GM12878 (cell line): ENCODE data around the gene FAM221B. TPM values are rescaled to one million over a fixed set of nuclear protein-coding genes. Genes with fewer than 3 reads are reported as not detected.

Experiments used
- BRCA1 ChIP-seq: IDR thresholded peaks from 2 replicates; pipeline ENCODE4 v1.6.1; 2011; ENCODE audit warnings: low read depth, low read length, improper control_type of control experiment
- CHD1 ChIP-seq: IDR thresholded peaks from 2 replicates; pipeline ENCODE4 v1.6.1; 2012; ENCODE audit warnings: low read depth, low read length, improper control_type of control experiment
- DPF2 ChIP-seq: fragments of 450-650 bp; IDR thresholded peaks from 2 replicates; pipeline ENCODE4 v1.6.1; 2017; ENCODE audit warnings: mild to moderate bottlenecking
- EGR1 ChIP-seq, 2 experiments: IDR thresholded peaks; 1 replicate in 1 of 2; 2 replicates in 1 of 2; pipeline ENCODE4 v1.6.1; 2011 to 2012; ENCODE audit warnings: low read depth in 2 of 2, low read length in 2 of 2, borderline replicate concordance in 1 of 2, mild to moderate bottlenecking in 1 of 2, moderate library complexity in 1 of 2
- GABPA ChIP-seq: IDR thresholded peaks from 2 replicates; pipeline ENCODE4 v1.6.1; 2014; ENCODE audit warnings: antibody characterized with exemption, low read depth, mild to moderate bottlenecking, inconsistent platforms
- HCFC1 ChIP-seq: fragments of 150-350 bp; IDR thresholded peaks from 2 replicates; pipeline ENCODE4 v1.6.1; 2014; ENCODE audit warnings: low read length
- JUNB ChIP-seq: IDR thresholded peaks from 2 replicates; pipeline ENCODE4 v1.6.1; 2016; ENCODE audit warnings: antibody characterized with exemption, mild to moderate bottlenecking
- NRF1 ChIP-seq: conservative IDR thresholded peaks from 2 replicates; pipeline ENCODE4 v1.6.1; 2011; ENCODE audit warnings: mild to moderate bottlenecking, low read depth, low read length, improper control_type of control experiment
- POLR2AphosphoS2 ChIP-seq: IDR thresholded peaks from 2 replicates; pipeline ENCODE4 v1.6.1; 2011; ENCODE audit warnings: low read depth, mild to moderate bottlenecking, low read length, improper control_type of control experiment, moderate library complexity
- RAD51 ChIP-seq: fragments of 450-650 bp; IDR thresholded peaks from 2 replicates; pipeline ENCODE4 v1.6.1; 2016; ENCODE audit warnings: moderate library complexity, mild to moderate bottlenecking, inconsistent platforms
- SMAD5 ChIP-seq: IDR thresholded peaks from 2 replicates; pipeline ENCODE4 v1.6.1; 2016; ENCODE audit warnings: antibody characterized with exemption, low read depth
- SREBF1 ChIP-seq: IDR thresholded peaks from 2 replicates; pipeline ENCODE4 v1.6.1; 2012; ENCODE audit warnings: mild to moderate bottlenecking, low read length
- SRF ChIP-seq, 2 experiments: IDR thresholded peaks; 2 replicates each; pipeline ENCODE4 v1.6.1; 2011; ENCODE audit warnings: low read depth in 2 of 2, low read length in 2 of 2, mild to moderate bottlenecking in 1 of 2, moderate library complexity in 1 of 2
- TCF12 ChIP-seq: IDR thresholded peaks from 2 replicates; pipeline ENCODE4 v1.6.1; 2011; ENCODE audit warnings: low read depth, mild to moderate bottlenecking, low read length
- YY1 ChIP-seq: IDR thresholded peaks from 2 replicates; pipeline ENCODE4 v1.6.1; 2011; ENCODE audit warnings: low read depth, mild to moderate bottlenecking, low read length
- polyA plus RNA-seq, 11 experiments: library from polyadenylated mRNA; depleted of rRNA in 4 of 11; unstranded in 6 of 11; stranded (reverse) in 5 of 11; fragments of >200 nt; fragmentation: Nextera tagmentation in 4 of 11; fragmentation: Illumina TruSeq in 1 of 11; extraction: Ambion mirVana in 4 of 11; extraction: Trizol in 1 of 11; gene quantifications; 1 replicate in 1 of 11; 2 replicates in 10 of 11; pipeline versions ENCODE4 v1.2.1 to v1.2.3, GENCODE V29; 2011 to 2016; ENCODE audit warnings: inconsistent platforms in 2 of 11, missing spikeins in 2 of 11, low read depth in 1 of 11
- total RNA-seq, 4 experiments: library from RNA; depleted of rRNA in 3 of 4; stranded (reverse); fragments of >200 nt in 3 of 4; fragmentation: Illumina TruSeq in 1 of 4; extraction: Trizol in 1 of 4; gene quantifications; 2 replicates each; pipeline versions ENCODE4 v1.2.1 to v1.2.3, GENCODE V29; 2013 to 2021
- TF ChIP-seq, protein P1 (sequence below): fragments of 450-650 bp; IDR thresholded peaks from 2 replicates; pipeline ENCODE4 v1.6.1; 2018; ENCODE audit warnings: mild to moderate bottlenecking, low read depth, moderate library complexity; ENCODE audit not compliant: partially characterized antibody
- TF ChIP-seq, protein P2 (sequence below): IDR thresholded peaks from 2 replicates; pipeline ENCODE4 v1.6.1; 2012; ENCODE audit warnings: low read depth, low read length, improper control_type of control experiment
- TF ChIP-seq, protein P3 (sequence below): IDR thresholded peaks from 2 replicates; pipeline ENCODE4 v1.6.1; 2012; ENCODE audit warnings: low read length, inconsistent platforms
- TF ChIP-seq, protein P4 (sequence below): fragments of 450-650 bp; IDR thresholded peaks from 2 replicates; pipeline ENCODE4 v1.6.1; 2017; ENCODE audit warnings: mild to moderate bottlenecking
- TF ChIP-seq, protein P5 (sequence below): fragments of 450-650 bp; IDR thresholded peaks from 2 replicates; pipeline ENCODE4 v1.6.1; 2017; ENCODE audit warnings: mild to moderate bottlenecking, moderate library complexity

The FAM221B gene
- total and polyA plus RNA-seq, 10 of the 15 experiments (the other 5 are each of a cell fraction or from before 2014, with no cell fraction given), result 0.02 to 0.12 (median 0.04) TPM; not detected in 5

DNA sequence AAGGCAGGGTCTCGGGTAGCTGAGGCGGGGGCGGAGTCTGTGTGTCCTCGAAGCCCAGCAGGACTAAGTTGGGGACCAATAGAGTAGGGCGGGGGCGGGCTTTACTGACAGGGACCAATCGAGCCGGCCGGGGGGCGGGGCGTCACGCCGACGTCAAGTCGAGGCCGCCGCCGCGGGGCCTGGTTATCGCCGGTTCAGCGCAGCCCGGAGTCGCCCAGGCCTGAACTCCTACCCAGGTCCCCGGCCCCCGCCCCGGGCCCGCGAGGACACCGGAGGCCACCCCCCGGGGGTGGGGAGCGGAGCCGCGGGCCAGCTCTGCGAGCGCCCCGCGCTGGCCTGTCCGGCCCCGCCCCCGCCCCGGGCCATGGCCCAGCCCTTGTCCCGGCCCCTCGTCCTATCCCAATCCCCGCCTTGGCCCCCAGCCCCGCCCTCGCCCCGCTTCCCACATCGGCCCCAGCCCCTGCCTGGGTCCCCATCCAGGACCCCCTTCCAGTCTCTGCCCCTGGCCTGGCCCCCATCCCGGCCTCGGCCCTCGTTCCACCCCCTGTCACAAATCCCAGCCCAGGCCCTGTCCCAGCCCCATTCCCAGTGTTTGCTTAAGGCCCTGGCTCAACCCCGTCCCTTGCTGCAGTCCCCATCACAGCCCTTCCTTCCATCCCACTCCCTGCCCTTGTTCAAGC, 692 bp upstream of the FAM221B start, which contains the start of gene TMEM8B (continued):
- TF ChIP-seq SRF (IDR thresholded peaks at IDR 0.05; ENCODE audit: low read depth in 2 of 2, low read length in 2 of 2) (no peak), POLR2AphosphoS2 (no peak), SMAD5 (no peak), NRF1 (no peak), JUNB (no peak), GABPA (no peak), BRCA1 (no peak), HCFC1 (no peak), SREBF1 (no peak), RAD51 (no peak), DPF2 (no peak), CHD1 (no peak), TCF12 (no peak), EGR1 (IDR thresholded peaks at IDR 0.05; ENCODE audit: borderline replicate concordance in 1 of 2, low read depth in 2 of 2, low read length in 2 of 2) (peak in 1 of 2 experiments; percentile 67; a peak in 2 of 3 replicates), YY1 (0 out of 2 replicates have a peak, but pooled peaks have one; percentile 31)
- TF ChIP-seq, protein P1, sequence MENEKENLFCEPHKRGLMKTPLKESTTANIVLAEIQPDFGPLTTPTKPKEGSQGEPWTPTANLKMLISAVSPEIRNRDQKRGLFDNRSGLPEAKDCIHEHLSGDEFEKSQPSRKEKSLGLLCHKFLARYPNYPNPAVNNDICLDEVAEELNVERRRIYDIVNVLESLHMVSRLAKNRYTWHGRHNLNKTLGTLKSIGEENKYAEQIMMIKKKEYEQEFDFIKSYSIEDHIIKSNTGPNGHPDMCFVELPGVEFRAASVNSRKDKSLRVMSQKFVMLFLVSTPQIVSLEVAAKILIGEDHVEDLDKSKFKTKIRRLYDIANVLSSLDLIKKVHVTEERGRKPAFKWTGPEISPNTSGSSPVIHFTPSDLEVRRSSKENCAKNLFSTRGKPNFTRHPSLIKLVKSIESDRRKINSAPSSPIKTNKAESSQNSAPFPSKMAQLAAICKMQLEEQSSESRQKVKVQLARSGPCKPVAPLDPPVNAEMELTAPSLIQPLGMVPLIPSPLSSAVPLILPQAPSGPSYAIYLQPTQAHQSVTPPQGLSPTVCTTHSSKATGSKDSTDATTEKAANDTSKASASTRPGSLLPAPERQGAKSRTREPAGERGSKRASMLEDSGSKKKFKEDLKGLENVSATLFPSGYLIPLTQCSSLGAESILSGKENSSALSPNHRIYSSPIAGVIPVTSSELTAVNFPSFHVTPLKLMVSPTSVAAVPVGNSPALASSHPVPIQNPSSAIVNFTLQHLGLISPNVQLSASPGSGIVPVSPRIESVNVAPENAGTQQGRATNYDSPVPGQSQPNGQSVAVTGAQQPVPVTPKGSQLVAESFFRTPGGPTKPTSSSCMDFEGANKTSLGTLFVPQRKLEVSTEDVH, result no peak
- TF ChIP-seq, protein P2, sequence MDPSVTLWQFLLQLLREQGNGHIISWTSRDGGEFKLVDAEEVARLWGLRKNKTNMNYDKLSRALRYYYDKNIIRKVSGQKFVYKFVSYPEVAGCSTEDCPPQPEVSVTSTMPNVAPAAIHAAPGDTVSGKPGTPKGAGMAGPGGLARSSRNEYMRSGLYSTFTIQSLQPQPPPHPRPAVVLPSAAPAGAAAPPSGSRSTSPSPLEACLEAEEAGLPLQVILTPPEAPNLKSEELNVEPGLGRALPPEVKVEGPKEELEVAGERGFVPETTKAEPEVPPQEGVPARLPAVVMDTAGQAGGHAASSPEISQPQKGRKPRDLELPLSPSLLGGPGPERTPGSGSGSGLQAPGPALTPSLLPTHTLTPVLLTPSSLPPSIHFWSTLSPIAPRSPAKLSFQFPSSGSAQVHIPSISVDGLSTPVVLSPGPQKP, result no peak
- TF ChIP-seq, protein P3, sequence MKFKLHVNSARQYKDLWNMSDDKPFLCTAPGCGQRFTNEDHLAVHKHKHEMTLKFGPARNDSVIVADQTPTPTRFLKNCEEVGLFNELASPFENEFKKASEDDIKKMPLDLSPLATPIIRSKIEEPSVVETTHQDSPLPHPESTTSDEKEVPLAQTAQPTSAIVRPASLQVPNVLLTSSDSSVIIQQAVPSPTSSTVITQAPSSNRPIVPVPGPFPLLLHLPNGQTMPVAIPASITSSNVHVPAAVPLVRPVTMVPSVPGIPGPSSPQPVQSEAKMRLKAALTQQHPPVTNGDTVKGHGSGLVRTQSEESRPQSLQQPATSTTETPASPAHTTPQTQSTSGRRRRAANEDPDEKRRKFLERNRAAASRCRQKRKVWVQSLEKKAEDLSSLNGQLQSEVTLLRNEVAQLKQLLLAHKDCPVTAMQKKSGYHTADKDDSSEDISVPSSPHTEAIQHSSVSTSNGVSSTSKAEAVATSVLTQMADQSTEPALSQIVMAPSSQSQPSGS, result no peak
- TF ChIP-seq, protein P4, sequence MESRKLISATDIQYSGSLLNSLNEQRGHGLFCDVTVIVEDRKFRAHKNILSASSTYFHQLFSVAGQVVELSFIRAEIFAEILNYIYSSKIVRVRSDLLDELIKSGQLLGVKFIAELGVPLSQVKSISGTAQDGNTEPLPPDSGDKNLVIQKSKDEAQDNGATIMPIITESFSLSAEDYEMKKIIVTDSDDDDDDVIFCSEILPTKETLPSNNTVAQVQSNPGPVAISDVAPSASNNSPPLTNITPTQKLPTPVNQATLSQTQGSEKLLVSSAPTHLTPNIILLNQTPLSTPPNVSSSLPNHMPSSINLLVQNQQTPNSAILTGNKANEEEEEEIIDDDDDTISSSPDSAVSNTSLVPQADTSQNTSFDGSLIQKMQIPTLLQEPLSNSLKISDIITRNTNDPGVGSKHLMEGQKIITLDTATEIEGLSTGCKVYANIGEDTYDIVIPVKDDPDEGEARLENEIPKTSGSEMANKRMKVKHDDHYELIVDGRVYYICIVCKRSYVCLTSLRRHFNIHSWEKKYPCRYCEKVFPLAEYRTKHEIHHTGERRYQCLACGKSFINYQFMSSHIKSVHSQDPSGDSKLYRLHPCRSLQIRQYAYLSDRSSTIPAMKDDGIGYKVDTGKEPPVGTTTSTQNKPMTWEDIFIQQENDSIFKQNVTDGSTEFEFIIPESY, result no peak
- TF ChIP-seq, protein P5, sequence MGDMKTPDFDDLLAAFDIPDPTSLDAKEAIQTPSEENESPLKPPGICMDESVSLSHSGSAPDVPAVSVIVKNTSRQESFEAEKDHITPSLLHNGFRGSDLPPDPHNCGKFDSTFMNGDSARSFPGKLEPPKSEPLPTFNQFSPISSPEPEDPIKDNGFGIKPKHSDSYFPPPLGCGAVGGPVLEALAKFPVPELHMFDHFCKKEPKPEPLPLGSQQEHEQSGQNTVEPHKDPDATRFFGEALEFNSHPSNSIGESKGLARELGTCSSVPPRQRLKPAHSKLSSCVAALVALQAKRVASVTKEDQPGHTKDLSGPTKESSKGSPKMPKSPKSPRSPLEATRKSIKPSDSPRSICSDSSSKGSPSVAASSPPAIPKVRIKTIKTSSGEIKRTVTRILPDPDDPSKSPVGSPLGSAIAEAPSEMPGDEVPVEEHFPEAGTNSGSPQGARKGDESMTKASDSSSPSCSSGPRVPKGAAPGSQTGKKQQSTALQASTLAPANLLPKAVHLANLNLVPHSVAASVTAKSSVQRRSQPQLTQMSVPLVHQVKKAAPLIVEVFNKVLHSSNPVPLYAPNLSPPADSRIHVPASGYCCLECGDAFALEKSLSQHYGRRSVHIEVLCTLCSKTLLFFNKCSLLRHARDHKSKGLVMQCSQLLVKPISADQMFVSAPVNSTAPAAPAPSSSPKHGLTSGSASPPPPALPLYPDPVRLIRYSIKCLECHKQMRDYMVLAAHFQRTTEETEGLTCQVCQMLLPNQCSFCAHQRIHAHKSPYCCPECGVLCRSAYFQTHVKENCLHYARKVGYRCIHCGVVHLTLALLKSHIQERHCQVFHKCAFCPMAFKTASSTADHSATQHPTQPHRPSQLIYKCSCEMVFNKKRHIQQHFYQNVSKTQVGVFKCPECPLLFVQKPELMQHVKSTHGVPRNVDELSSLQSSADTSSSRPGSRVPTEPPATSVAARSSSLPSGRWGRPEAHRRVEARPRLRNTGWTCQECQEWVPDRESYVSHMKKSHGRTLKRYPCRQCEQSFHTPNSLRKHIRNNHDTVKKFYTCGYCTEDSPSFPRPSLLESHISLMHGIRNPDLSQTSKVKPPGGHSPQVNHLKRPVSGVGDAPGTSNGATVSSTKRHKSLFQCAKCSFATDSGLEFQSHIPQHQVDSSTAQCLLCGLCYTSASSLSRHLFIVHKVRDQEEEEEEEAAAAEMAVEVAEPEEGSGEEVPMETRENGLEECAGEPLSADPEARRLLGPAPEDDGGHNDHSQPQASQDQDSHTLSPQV, result no peak
